GM19395 (cell line): ENCODE measurements around the gene SLC16A10.
"Not testable (repeated sequence)": the region's sequence is repeated elsewhere in the genome, so short reads cannot be mapped to it uniquely, and the experiment has no call there.

Source experiments
- ATAC-seq: cut with Tn5 transposase; IDR thresholded peaks from one replicate; pipeline ENCODE4 v1.9.1; 2021; ENCODE audit warnings: mild to moderate bottlenecking, moderate library complexity; ENCODE audit not compliant: unreplicated experiment

Gene SLC16A10

GRCh38 chr6:111086685-111087084 lies 618 bp upstream of the SLC16A10 start:
- ATAC-seq, result no peak

- ATAC-seq, result peak; percentile 21
Observed at GRCh38 chr6:111087871-111088667, 766 bp downstream of the SLC16A10 start.

GRCh38 chr6:111088668-111089003 lies 1.3 kb downstream of the SLC16A10 start:
- no peak for ATAC-seq

GRCh38 chr6:111090766-111091165 lies 3.5 kb downstream of the SLC16A10 start:
- no peak for ATAC-seq

- no peak for ATAC-seq
Observed at GRCh38 chr6:111091987-111092386, 4.7 kb downstream of the SLC16A10 start.

- not testable (repeated sequence) for ATAC-seq
Observed at GRCh38 chr6:111095488-111095887, 8.2 kb downstream of the SLC16A10 start.

GRCh38 chr6:111096246-111096645 lies 8.9 kb downstream of the SLC16A10 start:
- no peak for ATAC-seq

- ATAC-seq, result no peak
Observed at GRCh38 chr6:111098597-111098996, 11.3 kb downstream of the SLC16A10 start.

GRCh38 chr6:111101987-111102386 lies 14.7 kb downstream of the SLC16A10 start:
- ATAC-seq, result no peak

GRCh38 chr6:111105578-111105977 lies 18.3 kb downstream of the SLC16A10 start:
- no peak for ATAC-seq

GRCh38 chr6:111107589-111107988 lies 20.3 kb downstream of the SLC16A10 start:
- ATAC-seq, result no peak

- no peak for ATAC-seq
Observed at GRCh38 chr6:111110036-111110435, 22.7 kb downstream of the SLC16A10 start.

- ATAC-seq, result no peak
Observed at GRCh38 chr6:111113336-111114086, 26.2 kb downstream of the SLC16A10 start.

- ATAC-seq, result no peak
Observed at GRCh38 chr6:111114087-111114443, 26.8 kb downstream of the SLC16A10 start.

- no peak for ATAC-seq
Observed at GRCh38 chr6:111114482-111114881, 27.2 kb downstream of the SLC16A10 start.

- no peak for ATAC-seq
Observed at GRCh38 chr6:111118826-111119225, 31.5 kb downstream of the SLC16A10 start.

GRCh38 chr6:111119571-111120329 lies 32.4 kb downstream of the SLC16A10 start:
- no peak for ATAC-seq

- no peak for ATAC-seq
Observed at GRCh38 chr6:111121789-111122350, 34.6 kb downstream of the SLC16A10 start.

- ATAC-seq, result no peak
Observed at GRCh38 chr6:111122458-111123286, 35.4 kb downstream of the SLC16A10 start.

GRCh38 chr6:111124406-111124805 lies 37.1 kb downstream of the SLC16A10 start:
- ATAC-seq, result no peak
